NCI-H510A treated with DMSO at 0.1 percent for 48 hours (cell line): Measurements from ENCODE around the gene CDC73.
"Not testable (repeated sequence)": the region's sequence is repeated elsewhere in the genome, so short reads cannot be mapped to it uniquely, and the experiment has no call there.

Experiments
- DNase-seq: peaks from one replicate; lab custom pipeline; 2025; lab: John Stamatoyannopoulos, UW

Gene CDC73

GRCh38 chr1:193181985-193182384 is 60.2 kb downstream of the CDC73 start:
- DNase-seq, result no peak

- DNase-seq, result peak; percentile 84
Measured at GRCh38 chr1:193183019-193183627, 61.3 kb downstream of the CDC73 start.

- DNase-seq, result no peak
Measured at GRCh38 chr1:193184776-193185175, 62.9 kb downstream of the CDC73 start.

DNA sequence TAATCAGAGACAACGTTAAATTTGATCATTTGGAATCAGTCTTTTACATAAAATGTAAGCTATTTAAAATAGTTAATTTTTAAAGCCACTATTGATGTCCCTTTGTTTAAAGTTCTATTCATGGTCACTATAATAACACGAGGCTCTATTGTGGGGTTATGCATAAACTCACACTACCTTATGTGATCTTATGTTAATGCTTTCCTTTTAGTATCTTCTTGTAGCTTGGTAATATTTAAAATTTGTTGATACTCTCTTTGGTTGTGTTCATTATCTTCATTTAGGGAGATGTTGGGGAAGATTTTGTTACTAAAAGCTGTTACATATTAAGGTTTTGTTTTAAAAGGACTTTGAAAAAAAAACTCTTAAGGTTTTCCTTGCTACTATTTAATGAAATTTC is 63.4 kb downstream of the CDC73 start:
- DNase-seq, result no peak

GRCh38 chr1:193185901-193186731 is 64.3 kb downstream of the CDC73 start, which contains the start of gene B3GALT2:
Gene B3GALT2 (minus strand): TSS chr1:193186613. CDS start chr1:193181562, 5,051 bp downstream.
- peak; percentile 50 for DNase-seq

DNA sequence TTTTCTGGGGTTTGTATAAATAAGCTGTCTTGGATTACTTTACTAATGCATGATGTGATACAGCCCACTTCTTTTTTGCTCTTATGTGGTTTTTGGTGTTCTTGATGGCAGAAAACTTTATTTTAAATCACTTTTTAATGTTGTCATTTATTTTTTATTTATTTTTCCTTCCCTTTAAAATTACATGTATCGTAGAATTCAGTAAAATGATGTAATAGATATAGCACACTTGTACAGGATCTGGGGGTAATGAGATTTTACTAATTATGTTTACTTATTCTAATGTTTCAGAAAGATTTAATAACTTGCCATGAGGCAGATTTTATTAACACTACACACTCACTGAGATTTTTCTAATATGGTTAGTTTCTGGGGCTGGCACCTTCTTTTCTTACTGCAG is 65.3 kb downstream of the CDC73 start:
- no peak for DNase-seq

GRCh38 chr1:193188915-193189314 is 67.1 kb downstream of the CDC73 start:
- DNase-seq, result not testable (repeated sequence)

- no peak for DNase-seq
Measured at GRCh38 chr1:193189442-193190095, 67.7 kb downstream of the CDC73 start.

- DNase-seq, result no peak
Measured at GRCh38 chr1:193190096-193190744, 68.4 kb downstream of the CDC73 start.

GRCh38 chr1:193192586-193192985 is 70.8 kb downstream of the CDC73 start:
- DNase-seq, result no peak

GRCh38 chr1:193199940-193200339 is 78.1 kb downstream of the CDC73 start:
- no peak for DNase-seq

- no peak for DNase-seq
Measured at GRCh38 chr1:193201021-193201420, 79.2 kb downstream of the CDC73 start.

DNA sequence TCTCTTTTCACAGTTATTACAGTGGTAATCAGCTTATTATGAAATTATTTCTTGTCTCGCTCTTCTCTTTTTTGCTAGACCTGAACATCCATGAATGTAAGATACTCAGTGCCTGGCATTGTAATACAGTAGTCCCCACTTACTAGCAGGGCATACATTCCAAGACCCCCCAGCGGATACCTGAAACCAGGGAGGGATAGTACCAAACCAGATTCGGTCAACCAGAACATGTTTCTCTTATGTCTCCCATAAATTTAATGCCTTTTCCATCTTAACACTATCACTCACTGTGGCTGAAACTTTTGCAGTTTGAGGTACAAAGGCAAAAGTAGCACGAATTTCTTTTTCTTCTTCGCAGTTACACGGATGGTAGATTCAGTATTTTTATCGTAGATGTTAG is 89.2 kb downstream of the CDC73 start:
- no peak for DNase-seq

DNA sequence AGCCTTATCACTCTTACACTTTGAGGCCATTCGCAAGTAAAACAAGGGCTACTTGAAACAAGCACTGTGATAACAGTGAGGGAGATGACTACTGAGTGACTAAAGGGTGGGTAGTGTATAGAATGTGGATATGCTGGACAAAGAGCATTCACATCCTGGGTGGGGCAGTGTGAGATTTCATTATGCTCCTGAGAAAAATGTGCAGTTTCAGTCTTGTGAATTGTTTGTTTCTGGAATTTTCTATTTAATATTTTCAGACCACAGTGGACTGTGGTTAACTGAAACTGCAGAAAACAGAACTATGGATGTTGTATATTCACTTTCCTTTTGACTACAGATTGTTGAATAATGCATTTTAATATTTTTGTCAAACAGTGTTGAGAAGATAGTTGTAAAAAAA is 89.7 kb downstream of the CDC73 start:
- no peak for DNase-seq

DNA sequence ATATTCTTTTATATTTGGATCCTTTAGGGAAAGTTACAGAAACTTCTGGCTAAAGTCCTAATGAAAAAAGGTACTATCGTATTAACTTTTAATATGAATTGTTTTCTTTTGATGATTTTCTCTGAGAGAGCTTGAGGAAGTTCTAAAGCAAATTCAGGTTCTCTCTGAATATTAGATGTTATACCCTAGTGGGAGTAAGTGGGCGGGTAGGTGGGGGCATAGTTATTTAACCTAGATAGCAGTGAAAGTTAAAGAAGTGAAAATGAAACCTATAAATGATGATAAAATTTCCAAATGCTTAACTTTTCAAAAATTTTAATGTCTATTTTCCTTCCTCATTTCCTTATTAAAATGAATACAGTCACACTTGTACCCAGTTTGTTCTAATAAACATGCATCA is 90.8 kb downstream of the CDC73 start:
- no peak for DNase-seq

GRCh38 chr1:193213998-193214397 is 92.2 kb downstream of the CDC73 start:
- DNase-seq, result no peak

GRCh38 chr1:193216920-193217319 is 95.1 kb downstream of the CDC73 start:
- DNase-seq, result no peak

GRCh38 chr1:193219391-193219790 is 97.6 kb downstream of the CDC73 start:
- DNase-seq, result no peak

DNA sequence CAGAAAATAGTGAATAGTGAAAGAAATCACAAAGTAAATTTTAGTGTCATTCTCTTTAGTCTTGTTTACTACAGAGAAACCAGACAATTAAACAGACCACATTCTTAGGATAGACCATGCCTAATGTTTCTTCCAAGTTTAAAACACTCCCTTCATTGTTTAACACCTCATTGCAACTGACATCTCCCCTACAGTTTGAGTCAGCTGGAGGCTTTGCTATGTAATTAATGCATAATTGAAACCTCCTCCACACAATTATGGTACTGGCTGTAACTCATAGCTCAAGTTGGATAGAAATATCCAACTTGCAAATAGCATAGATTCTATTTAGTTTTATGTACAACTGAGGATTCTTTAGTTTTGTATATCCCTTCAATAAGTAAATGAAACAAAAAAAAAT is 99.8 kb downstream of the CDC73 start:
- DNase-seq, result no peak

GRCh38 chr1:193222056-193222615 is 100.3 kb downstream of the CDC73 start:
- DNase-seq, result no peak

- no peak for DNase-seq
Measured at GRCh38 chr1:193229136-193229535, 107.3 kb downstream of the CDC73 start.

DNA sequence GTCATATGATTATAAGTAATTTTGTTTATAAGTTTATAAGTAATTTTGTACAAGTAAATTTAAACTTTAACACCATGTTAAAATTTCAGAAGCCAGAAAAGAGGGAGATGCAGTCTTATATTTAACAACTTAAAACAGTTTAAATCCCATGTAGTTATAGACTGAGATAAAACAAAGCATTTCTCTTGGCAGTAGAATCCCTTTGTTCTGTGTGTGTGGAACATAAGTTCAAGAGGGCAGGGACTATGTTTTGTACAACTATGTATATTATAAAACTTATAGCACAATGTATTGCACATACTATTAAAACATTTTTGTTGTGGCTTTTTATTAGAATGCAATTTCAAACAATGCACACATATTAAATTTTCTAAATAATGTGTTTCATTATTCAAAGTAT is 109.3 kb downstream of the CDC73 start:
- DNase-seq, result not testable (repeated sequence)
